Regular cardiac myocyte (primary cell): Measurements from ENCODE around the gene HINFP. TPM values are rescaled to one million over a fixed set of nuclear protein-coding genes. Genes with fewer than 3 reads are reported as not detected.

ENCODE experiments used
- total RNA-seq: library from RNA; depleted of rRNA; stranded (reverse); fragments of >200 nt; gene quantifications from 2 replicates; pipeline ENCODE4 v1.2.3, GENCODE V29; 2014

HINFP gene
- 10.2 and 15.8 TPM in 2 replicates for total RNA-seq

DNA sequence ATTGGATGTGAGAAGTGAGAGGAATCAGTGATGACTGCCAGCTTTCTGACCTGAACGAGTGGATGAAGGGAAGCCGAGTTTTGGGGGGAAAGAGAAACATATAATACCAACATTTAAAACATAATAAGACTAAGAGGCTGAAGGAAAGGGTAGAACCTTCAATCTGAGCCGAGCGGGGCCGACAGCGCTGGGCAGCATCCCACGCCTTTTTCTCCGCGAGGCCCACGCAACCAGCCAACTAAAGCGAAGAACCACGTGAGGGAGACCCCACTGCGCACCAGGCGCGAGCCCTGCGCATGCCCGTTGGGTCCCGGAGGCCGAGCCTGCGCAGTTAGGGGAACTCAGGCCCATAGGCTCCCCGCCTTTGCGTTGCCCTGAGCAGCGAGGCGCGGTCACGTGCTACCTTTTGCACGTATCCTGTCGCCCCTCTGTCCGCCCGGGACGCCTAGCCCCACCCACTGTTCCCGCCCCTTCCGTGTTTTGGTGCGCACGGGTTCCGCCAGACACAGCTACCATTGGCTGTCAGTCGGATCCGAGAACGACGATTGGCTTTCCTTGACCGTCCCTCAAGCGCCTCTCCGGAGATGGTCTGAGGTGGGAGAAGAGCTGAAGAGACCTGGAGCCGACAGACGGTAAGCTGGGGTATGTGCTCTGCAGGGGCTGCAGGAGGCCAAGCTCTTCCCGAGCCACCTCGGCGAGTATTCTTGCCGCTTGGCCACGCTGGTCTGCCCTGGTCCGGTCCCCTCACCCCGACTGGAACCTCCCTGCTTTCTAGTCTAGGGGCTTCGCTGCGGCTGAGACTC lies at the start of gene HINFP:
HINFP (plus strand) TSS at position 573 of the 803 bp plus-strand sequence. CDS start 5,365 bp downstream, outside the sequence.

DNA sequence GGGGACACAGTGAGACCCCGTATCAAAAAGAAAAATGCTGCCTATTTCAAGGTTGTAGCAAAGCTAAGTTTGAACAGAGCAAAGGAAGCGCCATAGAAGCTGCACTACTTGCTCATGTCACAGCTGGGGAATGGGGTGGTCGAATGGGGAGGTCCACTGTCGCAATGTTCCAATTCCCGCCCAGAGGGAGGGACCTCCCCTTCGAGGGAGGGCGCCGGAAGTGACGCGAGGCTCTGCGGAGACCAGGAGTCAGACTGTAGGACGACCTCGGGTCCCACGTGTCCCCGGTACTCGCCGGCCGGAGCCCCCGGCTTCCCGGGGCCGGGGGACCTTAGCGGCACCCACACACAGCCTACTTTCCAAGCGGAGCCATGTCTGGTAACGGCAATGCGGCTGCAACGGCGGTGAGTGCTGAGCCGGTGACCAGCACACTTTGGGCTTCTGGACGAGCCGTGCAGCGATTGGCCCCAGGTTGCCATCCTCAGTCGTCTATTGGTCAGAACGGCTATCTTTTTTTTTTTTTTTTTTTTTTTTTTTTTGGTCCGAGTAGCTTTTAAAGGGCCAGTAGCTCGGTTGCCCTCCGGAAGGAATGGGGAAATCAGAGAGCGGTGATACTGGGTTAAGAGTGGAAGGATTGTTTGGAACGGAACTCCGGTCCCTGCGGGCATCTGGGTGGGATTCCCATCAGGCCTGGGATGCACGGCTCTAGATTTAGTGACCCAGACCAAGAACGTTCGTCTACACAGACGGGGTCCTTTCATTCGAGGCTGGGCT lies 36.5 kb upstream of the HINFP start, which contains the start of gene HMBS:
HMBS (plus strand) TSS at position 219 of the 774 bp plus-strand sequence; CDS start at position 372, 153 bp downstream.

DNA sequence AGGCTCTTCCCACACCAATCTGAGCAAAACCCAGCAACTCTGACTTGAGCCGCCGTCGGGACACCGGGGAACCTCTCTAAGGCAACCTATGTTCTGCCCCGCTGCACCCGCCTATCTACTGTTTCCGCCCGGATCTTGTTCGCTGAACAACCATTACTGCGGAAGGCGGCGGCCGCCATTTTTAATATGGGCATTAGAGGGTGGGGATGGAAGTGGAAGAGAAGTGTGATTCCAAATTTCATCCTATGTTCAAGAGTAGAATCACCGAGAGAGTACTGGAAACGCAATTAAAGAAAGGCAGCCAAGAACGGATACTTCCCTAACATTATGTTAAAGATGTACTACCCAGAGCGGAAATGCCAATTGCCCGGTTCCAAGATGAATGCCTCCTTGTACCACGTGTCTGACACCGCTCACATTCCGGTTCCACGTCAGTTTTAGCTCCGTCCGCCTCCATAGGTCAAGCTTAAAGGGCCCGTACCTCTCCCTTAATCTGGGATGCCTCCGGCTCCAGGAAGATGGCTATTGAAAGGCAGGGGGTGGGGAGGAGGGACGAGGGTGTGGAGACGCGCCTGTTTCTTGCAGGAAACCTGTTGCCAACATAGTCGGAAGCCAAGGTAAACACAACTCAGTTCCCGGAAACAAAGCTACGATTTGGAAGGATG lies 19.5 kb upstream of the HINFP start, which contains the start of gene DPAGT1:
DPAGT1 (minus strand) TSS at position 95 of the 665 bp plus-strand sequence. CDS start 198 bp downstream, outside the sequence.

GRCh38 chr11:119106564-119107537 lies 14.5 kb upstream of the HINFP start, which contains the start of gene C2CD2L:
C2CD2L (plus strand) TSS chr11:119107344; CDS start chr11:119107742, 398 bp downstream.

DNA sequence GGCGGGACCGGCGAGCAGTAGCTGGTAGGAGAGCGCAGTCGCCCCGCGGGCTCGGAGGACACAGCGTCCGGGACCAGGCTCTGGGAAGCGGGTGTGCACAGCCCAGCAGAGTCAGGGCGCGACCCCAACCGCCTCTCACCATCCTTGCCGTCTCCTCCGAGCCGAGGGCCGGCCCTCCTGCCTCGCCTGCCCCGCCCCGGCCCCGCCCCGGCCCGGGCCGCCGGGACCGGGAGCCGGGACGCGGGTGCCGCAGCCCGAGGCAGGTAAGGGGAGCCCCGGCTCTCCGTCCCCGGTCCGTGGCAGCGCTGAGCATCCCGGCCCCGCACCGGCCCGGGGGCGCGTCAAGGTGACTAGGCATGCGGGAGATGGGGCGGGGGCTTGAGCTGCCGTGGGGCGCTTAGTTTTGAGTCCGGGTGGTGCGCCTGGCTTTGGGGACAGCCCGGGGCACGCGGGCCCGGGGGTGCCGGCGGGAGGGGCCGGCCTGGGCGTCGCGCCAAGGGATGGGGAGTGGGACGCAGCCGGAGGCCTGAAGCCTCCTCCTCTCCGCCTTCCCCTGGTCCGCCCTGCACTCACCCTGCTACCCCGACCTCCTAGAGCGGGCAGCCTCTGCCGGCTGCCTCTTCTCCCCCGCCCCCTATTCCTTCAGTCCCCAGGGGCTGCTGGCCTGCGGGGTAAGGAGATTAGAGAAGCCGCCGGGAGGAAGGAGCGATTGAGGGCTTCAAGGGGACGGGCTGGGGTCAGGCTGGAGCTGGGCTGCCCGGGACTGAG lies 27.8 kb downstream of the HINFP start, which contains the start of gene ABCG4:
ABCG4 (plus strand) TSS at position 35 of the 768 bp plus-strand sequence. CDS start 914 bp downstream, outside the sequence.

GRCh38 chr11:119168471-119169281 lies 47.3 kb downstream of the HINFP start, which contains the start of gene NLRX1:
NLRX1 (plus strand) TSS chr11:119168725; CDS start chr11:119171404, 2,679 bp downstream.

Other genes starting within 250 kb of the HINFP start
- not detected in 2 replicates for gene CXCR5, start 237.7 kb upstream of the HINFP start, total RNA-seq
- gene BCL9L, start 195.7 kb upstream of the HINFP start, total RNA-seq = 13.0 and 19.2 TPM in 2 replicates
- not detected in 2 replicates for gene UPK2, start 165.3 kb upstream of the HINFP start, total RNA-seq
- not detected in 2 replicates for gene FOXR1, start 149.8 kb upstream of the HINFP start, total RNA-seq
- gene CENATAC, start 123.4 kb upstream of the HINFP start, total RNA-seq = 15.7 and 16.1 TPM in 2 replicates
- 1,474 and 2,284 TPM in 2 replicates for gene RPS25, start 103.2 kb upstream of the HINFP start, total RNA-seq
- 93.9 and 127 TPM in 2 replicates for gene TRAPPC4, start 102.8 kb upstream of the HINFP start, total RNA-seq
- 10.9 and 11.0 TPM in 2 replicates for gene SLC37A4, start 90.7 kb upstream of the HINFP start, total RNA-seq
- gene HYOU1, start 64.4 kb upstream of the HINFP start, total RNA-seq = 183 and 240 TPM in 2 replicates
- gene VPS11, start 53.8 kb upstream of the HINFP start, total RNA-seq = 17.4 and 26.8 TPM in 2 replicates
- gene HMBS, start 36.7 kb upstream of the HINFP start, total RNA-seq = 5.9 and 25.1 TPM in 2 replicates
- 16.5 and 20.3 TPM in 2 replicates for gene DPAGT1, start 19.7 kb upstream of the HINFP start, total RNA-seq
- 5.2 and 5.9 TPM in 2 replicates for gene C2CD2L, start 14.2 kb upstream of the HINFP start, total RNA-seq
- gene ABCG4, start 27.5 kb downstream of the HINFP start, total RNA-seq = 0.19 and 0.28 TPM in 2 replicates
- gene NLRX1, start 47.1 kb downstream of the HINFP start, total RNA-seq = 8.4 and 25.4 TPM in 2 replicates
- gene NHERF4, start 63.9 kb downstream of the HINFP start, total RNA-seq = 0.19 TPM in 1 of 2 replicates, not detected in the other
- 5.6 and 7.1 TPM in 2 replicates for gene CBL, start 84.8 kb downstream of the HINFP start, total RNA-seq
- gene MCAM, start 195.6 kb downstream of the HINFP start, total RNA-seq = 54.6 and 130 TPM in 2 replicates
- 3.7 and 6.5 TPM in 2 replicates for gene RNF26, start 212.9 kb downstream of the HINFP start, total RNA-seq
- gene C1QTNF5, start 219.3 kb downstream of the HINFP start, total RNA-seq = 1.5 and 11.0 TPM in 2 replicates
- under 0.01 TPM in 1 of 2 replicates, not detected in the other for gene MFRP, start 225.1 kb downstream of the HINFP start, total RNA-seq